Left ventricle myocardium inferior (tissue), 1 donor: ENCODE data around the gene GPC3. TPM values are rescaled to one million over a fixed set of nuclear protein-coding genes. Genes with fewer than 3 reads are reported as not detected.

Experiments
- DNase-seq: peaks from one replicate; pipeline ENCODE4 v3.0.0-alpha.2; 2020
- H3K27ac ChIP-seq: fragments of 200-600 bp; replicated peaks from 2 replicates; pipeline ENCODE4 v1.8.0; 2021
- H3K27me3 ChIP-seq: fragments of 200-600 bp; 2 replicates; pipeline ENCODE4 v1.8.0; 2021; ENCODE audit warnings: low read depth
- H3K36me3 ChIP-seq: fragments of 200-600 bp; 2 replicates; pipeline ENCODE4 v1.8.0; 2021
- H3K4me1 ChIP-seq: fragments of 200-600 bp; 2 replicates; pipeline ENCODE4 v1.8.0; 2021
- H3K4me3 ChIP-seq: fragments of 200-600 bp; 2 replicates; pipeline ENCODE4 v1.8.0; 2021; ENCODE audit warnings: mild to moderate bottlenecking, moderate library complexity
- H3K9me3 ChIP-seq: fragments of 200-600 bp; replicated peaks from 2 replicates; pipeline ENCODE4 v1.8.0; 2021
- CTCF ChIP-seq: fragments of 200-600 bp; IDR thresholded peaks from 2 replicates; pipeline ENCODE4 v1.8.0; 2021; ENCODE audit warnings: antibody characterized with exemption, mild to moderate bottlenecking, borderline replicate concordance
- intact Hi-C: fragments of 100-400 bp; cut with micrococcal nuclease; formaldehyde crosslinking; loops from one replicate; pipeline ENCODE4 v1.11.0; 2022
- total RNA-seq: library from RNA; stranded (reverse); fragmentation: NEBNext Ultra II Directional; extraction: Animal tissue kit (Norgen Biotek cat#: 25700); gene quantifications from one replicate; pipeline ENCODE4 v1.2.1, GENCODE V29; 2021
- donor health status: DM: no; HTN: yes; CAD: no; lungs with severe emphysema.

GPC3 gene
- total RNA-seq, 1 donor from 2014 or later, result 5.4 TPM

- no peak overlapping the region for H3K27ac ChIP-seq
- intact Hi-C loops, result no loop called here
- DNase-seq, result no peak
- no peak overlapping the region for H3K4me3 ChIP-seq
- no peaks in the 10 kb centered on the region for H3K4me1 ChIP-seq
- H3K9me3 ChIP-seq, result no peaks in the 10 kb centered on the region
- H3K27me3 ChIP-seq, result no peaks in the 10 kb centered on the region
- peak; percentile 59 for TF ChIP-seq CTCF
- no peaks in the 10 kb centered on the region for H3K36me3 ChIP-seq
These were observed 146.4 kb downstream of the GPC3 start for GRCh38 chrX:133838761-133839676.

- no peaks in the 10 kb centered on the region for H3K9me3 ChIP-seq
- H3K27me3 ChIP-seq, result no peaks in the 10 kb centered on the region
- H3K4me3 ChIP-seq, result no peak overlapping the region
- no peaks in the 10 kb centered on the region for H3K4me1 ChIP-seq
- no peaks in the 10 kb centered on the region for H3K36me3 ChIP-seq
- intact Hi-C loops, result no loop called here
- no peak for DNase-seq
- no peak overlapping the region for H3K27ac ChIP-seq
- TF ChIP-seq CTCF, result no peak
These were observed 148.3 kb downstream of the GPC3 start for GRCh38 chrX:133837091-133837490.

- no peak for DNase-seq
- no peaks in the 10 kb centered on the region for H3K27me3 ChIP-seq
- no peaks in the 10 kb centered on the region for H3K36me3 ChIP-seq
- TF ChIP-seq CTCF, result no peak
- no peaks in the 10 kb centered on the region for H3K9me3 ChIP-seq
- intact Hi-C loops, result no loop called here
- H3K4me1 ChIP-seq, result no peaks in the 10 kb centered on the region
- no peak overlapping the region for H3K4me3 ChIP-seq
- no peak overlapping the region for H3K27ac ChIP-seq
These were observed 148.8 kb downstream of the GPC3 start for GRCh38 chrX:133836561-133836960.

GRCh38 chrX:133834771-133835170, 150.6 kb downstream of the GPC3 start:
- H3K27ac ChIP-seq, result no peak overlapping the region
- H3K36me3 ChIP-seq, result no peaks in the 10 kb centered on the region
- no peak overlapping the region for H3K4me3 ChIP-seq
- TF ChIP-seq CTCF, result no peak
- DNase-seq, result no peak
- intact Hi-C loops, result no loop called here
- H3K9me3 ChIP-seq, result no peaks in the 10 kb centered on the region
- H3K4me1 ChIP-seq, result no peaks in the 10 kb centered on the region
- H3K27me3 ChIP-seq, result no peaks in the 10 kb centered on the region

- H3K27ac ChIP-seq, result no peak overlapping the region
- no peak overlapping the region for H3K4me3 ChIP-seq
- TF ChIP-seq CTCF, result no peak
- no peaks in the 10 kb centered on the region for H3K4me1 ChIP-seq
- no peaks in the 10 kb centered on the region for H3K27me3 ChIP-seq
- no peaks in the 10 kb centered on the region for H3K36me3 ChIP-seq
- no peaks in the 10 kb centered on the region for H3K9me3 ChIP-seq
- intact Hi-C loops, result no loop called here
- DNase-seq, result no peak
These were observed 165.8 kb downstream of the GPC3 start for GRCh38 chrX:133819546-133819945.
